NCI-H1694 (cell line): Measurements from ENCODE around the gene RABGAP1L.

Experiments used
- DNase-seq: peaks from one replicate; lab custom pipeline; 2025; lab: John Stamatoyannopoulos, UW

The RABGAP1L gene

DNA sequence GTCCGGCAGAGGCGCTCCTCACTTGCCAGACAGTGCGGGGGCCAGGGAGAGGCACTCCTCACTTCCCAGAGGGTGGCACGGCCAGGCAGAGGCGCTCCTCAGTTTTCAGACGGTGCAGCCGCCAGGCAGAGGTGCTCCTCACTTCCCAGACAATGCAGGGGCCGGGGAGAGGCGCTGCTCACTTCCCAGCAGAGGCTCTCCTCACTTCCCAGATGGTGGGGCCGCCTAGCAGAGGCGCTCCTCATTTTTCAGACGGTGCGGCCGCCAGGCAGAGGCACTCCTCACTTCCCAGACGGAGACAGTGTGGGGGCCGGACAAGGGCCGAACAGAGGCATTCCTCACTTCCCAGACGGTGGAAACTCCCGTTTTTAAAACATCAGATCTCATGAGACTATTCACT lies 602.0 kb downstream of the RABGAP1L start:
- DNase-seq, result no peak

- no peak for DNase-seq
Observed at GRCh38 chr1:174761901-174762585, 602.7 kb downstream of the RABGAP1L start.

DNA sequence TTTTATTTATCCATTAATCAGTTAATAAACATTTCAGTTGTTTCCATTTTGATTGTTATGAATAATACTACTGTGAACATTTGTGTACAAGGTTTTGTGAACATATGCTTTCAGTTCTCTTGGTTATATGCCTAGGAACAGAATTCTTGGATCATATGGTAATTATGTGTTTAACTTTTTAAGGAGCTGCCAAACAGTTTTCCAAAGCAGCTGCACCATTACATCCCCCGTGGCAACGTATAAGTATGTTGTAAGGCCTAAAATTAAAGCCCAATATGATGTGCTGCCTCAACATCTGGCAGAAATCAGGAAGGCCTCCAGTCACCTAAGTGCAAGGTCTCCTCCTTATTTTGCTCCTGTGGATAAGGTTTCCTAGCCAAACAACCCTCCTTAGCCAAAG lies 604.9 kb downstream of the RABGAP1L start:
- no peak for DNase-seq

- no peak for DNase-seq
Observed at GRCh38 chr1:174766727-174767126, 607.4 kb downstream of the RABGAP1L start.

DNA sequence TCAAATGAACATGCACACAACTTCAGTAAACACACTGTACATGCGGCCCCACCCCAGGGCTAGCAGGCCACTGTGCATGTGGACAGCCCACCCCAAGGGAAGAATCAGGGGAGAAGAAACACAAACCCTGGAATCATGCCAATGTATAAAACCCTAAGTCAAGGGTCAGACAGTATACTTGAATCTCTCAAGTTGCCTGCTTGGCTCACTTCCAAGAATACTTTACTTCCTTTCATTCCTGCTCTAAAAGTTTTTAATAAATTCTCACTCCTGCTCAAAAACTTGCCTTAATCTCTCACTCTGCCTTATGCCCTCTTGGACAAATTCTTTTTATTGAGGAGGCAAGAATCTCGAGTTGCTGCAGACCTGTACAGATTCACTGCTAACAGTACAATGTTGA lies 609.2 kb downstream of the RABGAP1L start:
- no peak for DNase-seq

GRCh38 chr1:174768949-174769348 lies 609.6 kb downstream of the RABGAP1L start:
- DNase-seq, result no peak

- peak; percentile 58 for DNase-seq
Observed at GRCh38 chr1:174769961-174770549, 610.7 kb downstream of the RABGAP1L start.

GRCh38 chr1:174775621-174776020 lies 616.3 kb downstream of the RABGAP1L start:
- no peak for DNase-seq

DNA sequence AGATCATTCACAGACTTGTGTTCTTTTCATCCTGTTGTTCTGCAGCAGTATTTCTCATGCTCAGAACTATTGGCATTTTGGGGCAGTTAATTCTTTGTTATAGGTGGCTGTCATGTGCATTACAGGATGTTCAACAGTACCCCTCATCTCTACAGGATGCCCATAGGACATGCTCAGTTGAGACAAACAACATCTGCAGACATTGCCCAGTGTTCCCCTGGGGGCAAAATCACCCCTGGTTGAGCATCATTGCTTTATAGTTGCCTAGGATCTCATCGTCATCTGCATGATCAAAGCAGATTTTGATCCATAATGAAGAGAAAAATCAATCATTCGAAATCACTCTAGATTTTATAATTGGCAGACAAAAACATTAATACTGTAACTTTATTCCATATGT lies 617.9 kb downstream of the RABGAP1L start:
- DNase-seq, result no peak

- no peak for DNase-seq
Observed at GRCh38 chr1:174785510-174785909, 626.2 kb downstream of the RABGAP1L start.

DNA sequence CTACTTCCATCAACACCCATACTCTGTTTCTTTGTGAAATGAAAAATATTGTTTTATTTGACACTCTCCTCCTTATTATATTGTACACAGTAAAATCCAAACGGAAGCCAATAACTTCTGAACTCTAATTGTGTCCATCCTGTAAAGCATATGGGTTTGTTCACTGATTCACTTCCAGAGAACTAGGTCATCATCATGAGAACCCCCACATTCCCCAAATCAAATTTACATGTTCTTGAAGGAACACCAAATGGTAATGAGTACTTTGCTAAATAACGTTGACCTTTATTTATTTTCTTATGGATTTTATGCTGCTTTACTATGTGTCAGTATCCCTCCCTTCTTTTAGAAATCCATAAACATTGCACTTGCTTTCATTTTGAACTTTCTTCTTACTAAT lies 627.0 kb downstream of the RABGAP1L start:
- DNase-seq, result no peak

GRCh38 chr1:174786760-174787159 lies 627.4 kb downstream of the RABGAP1L start:
- DNase-seq, result no peak

GRCh38 chr1:174788981-174789380 lies 629.7 kb downstream of the RABGAP1L start:
- no peak for DNase-seq

- DNase-seq, result no peak
Observed at GRCh38 chr1:174789399-174789798, 630.1 kb downstream of the RABGAP1L start.

DNA sequence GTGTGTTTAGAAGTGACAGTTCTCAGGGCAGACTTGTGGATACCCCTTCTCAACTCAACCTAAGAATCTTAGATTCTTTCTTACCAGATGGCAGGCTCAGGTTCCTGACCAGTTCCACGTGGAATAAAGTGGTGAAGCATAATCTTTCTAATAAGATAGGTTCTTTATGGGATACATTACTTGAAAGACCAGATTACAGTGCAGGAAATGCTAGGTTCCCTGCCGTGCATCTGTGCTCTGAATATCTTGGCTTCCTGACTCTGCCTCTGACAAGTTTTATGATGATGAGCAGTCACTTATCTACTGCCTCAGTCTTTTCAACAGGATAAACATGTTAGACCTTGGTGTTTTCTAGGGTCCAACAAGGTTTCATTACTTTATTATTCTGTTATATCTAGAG lies 632.5 kb downstream of the RABGAP1L start:
- no peak for DNase-seq

DNA sequence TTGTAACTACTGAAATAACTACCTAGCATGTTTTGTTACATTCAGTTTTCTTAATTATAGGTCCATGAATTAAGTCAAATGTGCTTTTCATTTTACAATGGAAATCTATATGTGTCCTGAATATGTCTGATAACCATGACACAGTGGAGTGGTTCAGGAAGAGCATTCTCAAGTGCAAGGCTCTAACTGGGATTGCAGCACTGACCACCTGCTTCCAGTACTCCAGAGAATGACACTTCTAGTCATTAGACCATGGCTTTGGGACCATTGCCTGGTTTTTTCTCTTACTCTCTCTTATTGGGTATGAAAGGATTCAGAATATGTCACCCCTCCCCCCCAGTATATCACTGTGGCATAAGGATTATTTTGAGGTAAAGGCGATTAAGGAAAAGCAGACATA lies 635.5 kb downstream of the RABGAP1L start:
- no peak for DNase-seq

GRCh38 chr1:174795806-174796205 lies 636.5 kb downstream of the RABGAP1L start:
- DNase-seq, result no peak

- no peak for DNase-seq
Observed at GRCh38 chr1:174797398-174797797, 638.1 kb downstream of the RABGAP1L start.

GRCh38 chr1:174799136-174799479 lies 639.8 kb downstream of the RABGAP1L start:
- no peak for DNase-seq

DNA sequence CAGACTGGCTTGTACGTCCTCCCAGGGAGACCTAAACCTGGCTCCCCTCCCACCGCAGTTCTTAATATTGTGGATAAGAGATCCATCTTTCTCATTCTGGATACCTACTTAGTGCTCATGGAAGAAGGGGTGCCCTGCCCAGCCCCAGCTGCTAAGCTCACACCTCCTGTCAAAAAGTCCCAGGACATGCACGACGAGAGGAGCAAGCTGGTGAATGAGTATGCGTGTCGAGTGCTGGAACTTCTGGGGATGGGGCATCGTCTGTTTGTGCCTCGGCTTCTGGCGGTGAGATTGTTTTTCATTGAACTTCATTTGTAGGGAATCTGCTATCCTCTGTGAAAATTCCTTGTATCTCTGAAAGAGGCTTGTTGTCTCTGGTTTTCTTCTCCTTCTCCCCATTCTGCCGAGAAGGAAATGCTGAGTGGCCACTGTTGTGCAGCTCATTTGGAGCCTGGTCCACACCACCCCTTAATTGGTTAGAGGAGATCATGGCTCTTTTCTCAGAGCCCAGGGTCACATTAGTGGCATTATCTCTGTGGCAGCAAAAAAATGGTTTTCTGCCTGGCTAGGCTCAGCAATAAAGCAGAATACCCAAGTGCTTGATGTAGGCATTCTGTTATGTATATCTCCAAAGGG lies 641.0 kb downstream of the RABGAP1L start:
- no peak for DNase-seq

GRCh38 chr1:174800876-174801275 lies 641.6 kb downstream of the RABGAP1L start:
- DNase-seq, result no peak

GRCh38 chr1:174809755-174810280 lies 650.5 kb downstream of the RABGAP1L start:
- no peak for DNase-seq

- no peak for DNase-seq
Observed at GRCh38 chr1:174812016-174812415, 652.7 kb downstream of the RABGAP1L start.
